Testis (tissue), 2 donors: ENCODE data around the gene MAGI2.

Experiments
- CTCF ChIP-seq, 3 experiments: fragments of 450-650 bp in 2 of 3; fragments of 200-600 bp in 1 of 3; sonication (generic) in 1 of 3; IDR thresholded peaks; one replicate each; pipeline ENCODE4 v1.5.1; 2016 to 2019; ENCODE audit warnings: antibody characterized with exemption in 3 of 3, mild to moderate bottlenecking in 2 of 3, moderate library complexity in 1 of 3
- POLR2A ChIP-seq: fragments of 450-650 bp; IDR thresholded peaks from one replicate; pipeline ENCODE4 v1.6.1; 2017; ENCODE audit warnings: antibody characterized with exemption, mild to moderate bottlenecking, moderate library complexity

DNA sequence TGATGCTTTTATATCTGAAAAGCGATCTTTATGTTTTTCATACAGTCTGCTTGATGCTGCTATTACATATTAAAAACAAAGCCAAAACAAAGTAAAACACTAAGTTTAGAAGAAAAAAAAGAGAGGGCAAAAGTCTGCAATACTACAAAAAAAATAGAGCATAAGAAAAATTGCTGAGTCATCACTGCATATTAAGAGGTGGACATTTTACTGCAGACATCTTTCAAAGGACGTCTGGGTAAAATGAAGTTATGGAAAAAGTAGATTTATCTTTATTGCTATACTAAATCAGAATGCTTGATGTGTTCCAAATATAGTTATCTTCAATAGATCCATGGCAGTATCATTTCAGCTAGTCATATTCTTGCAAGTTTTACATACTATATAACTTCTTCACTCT lies 172.0 kb downstream of the MAGI2 start:
- no peak for TF ChIP-seq POLR2A
- no peak for TF ChIP-seq CTCF (IDR thresholded peaks at IDR 0.05)
